Choroid plexus epithelial cell (primary cell): ENCODE data around the gene KBTBD12.
"Not testable (repeated sequence)": the region's sequence is repeated elsewhere in the genome, so short reads cannot be mapped to it uniquely, and the experiment has no call there.

Experiments used
- DNase-seq: peaks from one replicate; pipeline ENCODE4 v3.0.0-alpha.2; 2010; ENCODE audit warnings: low read depth
- H3K4me3 ChIP-seq: 2 replicates; pipeline ENCODE4 v1.5.1; 2011; ENCODE audit warnings: low read depth, mild to moderate bottlenecking, control low read depth, low read length, moderate library complexity
- TF ChIP-seq, protein P1 (sequence below): conservative IDR thresholded peaks from 2 replicates; pipeline ENCODE4 v1.5.1; 2011; ENCODE audit warnings: low read depth, mild to moderate bottlenecking, control low read depth, inconsistent platforms, low read length, moderate library complexity

The KBTBD12 gene

DNA sequence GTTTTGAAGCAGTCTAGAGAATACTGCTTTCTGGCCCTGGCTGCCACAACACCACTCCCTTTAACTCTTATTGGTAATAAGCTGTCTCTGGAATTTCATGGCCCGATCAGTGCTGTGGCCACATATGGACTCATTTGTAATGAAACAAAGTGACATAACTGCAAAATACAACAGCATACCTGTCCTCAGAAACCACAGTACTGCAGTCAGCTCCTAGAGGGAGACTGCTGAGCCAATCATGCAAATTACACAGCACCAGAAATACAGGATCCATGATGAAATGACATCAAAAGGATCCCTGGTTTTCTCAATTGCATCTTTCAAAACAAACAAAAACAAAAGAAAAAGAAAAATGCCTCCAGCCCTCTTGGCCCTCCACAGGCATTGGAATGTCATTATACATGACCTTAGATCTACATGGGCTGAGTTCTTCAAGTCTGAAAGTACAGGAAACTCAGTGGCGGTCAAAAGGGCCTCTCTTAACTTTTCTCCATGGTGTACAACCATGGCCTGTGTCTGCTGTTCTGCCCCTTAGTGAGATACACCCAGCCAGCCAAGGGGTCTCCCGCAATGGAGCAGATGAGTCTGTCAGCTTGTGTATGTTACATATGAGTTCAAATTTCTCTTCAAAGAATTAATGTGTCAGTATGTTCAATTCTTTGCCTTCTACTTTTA is 24.9 kb upstream of the KBTBD12 start:
- TF ChIP-seq, protein P1, sequence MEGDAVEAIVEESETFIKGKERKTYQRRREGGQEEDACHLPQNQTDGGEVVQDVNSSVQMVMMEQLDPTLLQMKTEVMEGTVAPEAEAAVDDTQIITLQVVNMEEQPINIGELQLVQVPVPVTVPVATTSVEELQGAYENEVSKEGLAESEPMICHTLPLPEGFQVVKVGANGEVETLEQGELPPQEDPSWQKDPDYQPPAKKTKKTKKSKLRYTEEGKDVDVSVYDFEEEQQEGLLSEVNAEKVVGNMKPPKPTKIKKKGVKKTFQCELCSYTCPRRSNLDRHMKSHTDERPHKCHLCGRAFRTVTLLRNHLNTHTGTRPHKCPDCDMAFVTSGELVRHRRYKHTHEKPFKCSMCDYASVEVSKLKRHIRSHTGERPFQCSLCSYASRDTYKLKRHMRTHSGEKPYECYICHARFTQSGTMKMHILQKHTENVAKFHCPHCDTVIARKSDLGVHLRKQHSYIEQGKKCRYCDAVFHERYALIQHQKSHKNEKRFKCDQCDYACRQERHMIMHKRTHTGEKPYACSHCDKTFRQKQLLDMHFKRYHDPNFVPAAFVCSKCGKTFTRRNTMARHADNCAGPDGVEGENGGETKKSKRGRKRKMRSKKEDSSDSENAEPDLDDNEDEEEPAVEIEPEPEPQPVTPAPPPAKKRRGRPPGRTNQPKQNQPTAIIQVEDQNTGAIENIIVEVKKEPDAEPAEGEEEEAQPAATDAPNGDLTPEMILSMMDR: peak; percentile 45
- H3K4me3 ChIP-seq: no peak overlapping the region
- DNase-seq: peak; percentile 62

DNA sequence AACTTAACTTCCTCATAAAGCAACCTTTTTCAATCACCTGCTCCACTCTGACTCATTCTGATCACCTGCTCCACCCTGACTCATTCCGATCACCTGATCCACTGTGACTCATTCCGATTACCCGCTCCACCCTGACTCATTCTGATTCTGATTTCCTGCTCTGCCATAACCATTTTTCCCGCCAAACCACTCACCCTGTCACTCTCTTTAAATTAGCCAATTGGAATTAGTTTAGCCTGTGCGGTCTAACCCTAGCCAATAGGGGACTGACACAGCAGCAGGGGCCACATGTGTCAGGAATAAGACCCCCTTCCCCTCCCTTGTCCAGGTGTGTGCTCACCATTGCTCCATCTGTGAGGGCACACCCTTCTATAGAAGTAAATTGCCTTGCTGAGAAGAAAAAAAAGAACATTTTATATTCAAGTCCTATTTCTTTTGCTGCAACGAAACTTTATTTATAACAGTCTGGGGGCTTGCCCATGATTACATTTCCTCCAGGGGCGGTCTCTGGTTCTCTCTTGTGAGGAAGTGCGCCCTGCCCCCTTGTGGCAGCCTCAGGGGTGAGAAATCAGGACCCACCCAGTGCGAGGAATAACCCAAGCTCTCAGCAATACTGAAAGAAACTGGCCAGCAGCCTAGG is 24.3 kb upstream of the KBTBD12 start:
- not testable (repeated sequence) for H3K4me3 ChIP-seq
- peak; percentile 83 for DNase-seq

DNA sequence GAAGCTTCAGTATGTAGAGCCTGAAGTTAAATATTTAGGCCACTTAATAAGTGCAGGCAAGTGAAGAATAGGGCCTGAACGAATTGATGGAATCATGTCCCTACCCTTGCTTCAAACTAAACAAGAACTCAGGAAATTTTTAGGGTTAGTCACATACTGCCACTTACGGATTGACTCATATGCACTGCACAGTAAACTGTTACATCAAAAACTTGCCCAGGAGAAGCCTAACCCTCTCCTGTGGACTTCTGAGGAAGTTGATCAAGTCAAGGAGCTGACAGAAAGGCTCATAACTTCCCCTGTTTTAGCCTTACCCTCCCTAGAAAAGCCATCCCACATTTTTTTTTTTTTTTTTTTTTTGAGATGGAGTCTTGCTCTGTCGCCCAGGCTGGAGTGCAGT is 20.6 kb upstream of the KBTBD12 start:
- no peak for DNase-seq
- TF ChIP-seq, protein P1: no peak
- no peak overlapping the region for H3K4me3 ChIP-seq

DNA sequence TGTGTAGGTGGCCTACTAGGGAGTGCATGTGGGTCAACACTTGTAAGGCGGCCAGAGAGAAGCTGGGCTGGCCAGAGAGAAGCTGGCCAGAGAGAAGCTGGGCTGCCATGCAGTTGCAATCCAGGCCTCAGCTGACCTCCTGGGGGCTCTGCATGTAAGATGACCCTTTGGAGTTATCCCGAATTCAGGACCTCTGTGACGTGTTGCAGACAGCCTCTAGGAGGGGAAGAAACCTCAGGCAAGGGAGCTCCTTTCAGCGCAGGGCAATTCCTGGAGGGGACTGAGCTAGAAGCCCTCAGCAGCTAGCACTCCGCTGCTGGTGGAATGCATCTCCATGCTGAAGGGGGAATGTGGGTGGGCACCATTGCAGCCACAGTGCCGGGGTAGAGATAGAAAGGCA is 15.8 kb upstream of the KBTBD12 start:
- H3K4me3 ChIP-seq: no peak overlapping the region
- TF ChIP-seq, protein P1: no peak
- DNase-seq: no peak

DNA sequence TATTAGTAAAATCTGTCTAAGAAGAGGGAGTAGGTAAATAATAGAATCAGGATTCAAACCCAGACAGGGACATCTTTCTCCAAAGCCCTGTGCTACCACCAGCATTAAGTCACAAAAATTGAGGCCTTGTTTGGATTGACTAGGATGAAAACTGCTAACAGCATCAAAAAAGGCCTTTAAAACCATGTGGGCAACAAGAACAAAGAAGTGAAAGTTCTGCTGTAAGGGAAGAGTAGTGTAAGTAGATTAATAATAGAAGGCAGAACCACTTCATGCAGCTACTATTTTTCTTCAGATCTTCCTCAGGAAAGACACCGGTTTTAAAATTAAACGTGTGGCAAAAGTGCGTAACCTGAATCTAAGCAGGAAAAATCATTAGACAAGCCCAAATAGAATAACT is 15.3 kb upstream of the KBTBD12 start:
- no peak for DNase-seq
- TF ChIP-seq, protein P1: no peak
- H3K4me3 ChIP-seq: no peak overlapping the region

DNA sequence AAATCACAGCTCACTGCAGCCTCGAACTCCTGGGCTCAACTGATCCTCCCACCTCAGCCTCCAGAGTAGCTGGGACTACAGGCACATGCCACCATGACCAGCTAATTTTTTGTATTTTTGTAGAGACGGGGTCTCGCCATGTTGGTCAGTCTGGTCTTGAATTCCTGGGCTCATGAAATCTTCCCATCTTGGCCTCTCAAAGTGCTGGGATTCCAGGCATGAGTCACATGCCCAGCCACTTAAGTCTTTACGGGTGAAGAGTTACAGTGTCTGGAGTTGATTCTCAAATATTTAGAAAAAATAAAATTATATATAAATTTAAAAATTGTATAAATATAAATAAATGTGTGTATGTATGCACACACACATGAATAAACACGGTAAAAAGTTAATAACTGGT is 14.5 kb upstream of the KBTBD12 start:
- no peak overlapping the region for H3K4me3 ChIP-seq
- no peak for DNase-seq
- TF ChIP-seq, protein P1: no peak

DNA sequence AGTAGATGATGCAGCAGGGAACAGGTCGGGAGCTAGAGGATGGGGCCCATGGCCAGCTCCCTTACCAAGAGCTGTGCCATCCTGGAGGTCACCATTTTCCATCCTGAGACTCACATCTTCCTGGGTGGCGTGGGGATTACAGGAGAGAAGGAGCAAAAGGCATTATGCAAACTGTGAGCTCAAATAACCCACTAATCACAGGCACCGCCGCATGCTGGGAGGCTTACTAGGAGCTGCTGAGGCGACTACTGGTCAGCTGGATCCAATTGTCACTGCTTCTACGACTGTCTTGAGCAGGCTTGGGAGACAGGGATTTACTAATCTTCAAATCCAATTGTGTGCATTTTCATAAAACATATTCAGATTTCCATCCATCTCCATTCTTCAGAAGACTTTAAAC is 12.5 kb upstream of the KBTBD12 start:
- H3K4me3 ChIP-seq: no peak overlapping the region
- no peak for DNase-seq
- TF ChIP-seq, protein P1: no peak
